K562 (cell line): ENCODE results near the gene WASL. TPM values are rescaled to one million over a fixed set of nuclear protein-coding genes. Genes with fewer than 3 reads are reported as not detected.

ENCODE experiments used
- BRF1 ChIP-seq: IDR thresholded peaks from 3 replicates; pipeline ENCODE4 v1.6.1; 2011; ENCODE audit warnings: borderline replicate concordance, mild to moderate bottlenecking; ENCODE audit not compliant: insufficient read length; ENCODE audit errors: extremely low read depth
- CBX1 ChIP-seq: sonication (generic); IDR thresholded peaks from 2 replicates; pipeline ENCODE4 v1.6.1; 2016; ENCODE audit warnings: antibody characterized with exemption, low read depth, mild to moderate bottlenecking
- ELF2 ChIP-seq: fragments of 250-450 bp; sonication (Bioruptor Pico); IDR thresholded peaks from 2 replicates; pipeline ENCODE4 v1.5.0; 2021; ENCODE audit warnings: mild to moderate bottlenecking
- FOSL1 ChIP-seq: fragments of 200-800 bp; sonication (Bioruptor generic); conservative IDR thresholded peaks from 2 replicates; pipeline ENCODE4 v1.6.1; 2016; ENCODE audit warnings: missing genetic modification characterization, missing compliant biosample characterization
- HDAC1 ChIP-seq, 2 experiments: fragments of 450-650 bp; IDR thresholded peaks; 2 replicates each; pipeline ENCODE4 v1.6.1; 2016 to 2017; ENCODE audit warnings: inconsistent platforms in 1 of 2, mild to moderate bottlenecking in 1 of 2, moderate library complexity in 1 of 2
- KLF13 ChIP-seq: fragments of 450-650 bp; IDR thresholded peaks from 2 replicates; pipeline ENCODE4 v1.6.1; 2016; ENCODE audit warnings: missing genetic modification characterization, low read depth, mild to moderate bottlenecking, missing compliant biosample characterization, moderate library complexity, borderline replicate concordance
- MBD2 ChIP-seq: sonication (generic); IDR thresholded peaks from 2 replicates; pipeline ENCODE4 v1.6.1; 2016; ENCODE audit warnings: low read depth, borderline replicate concordance
- MIER1 ChIP-seq: fragments of 450-650 bp; IDR thresholded peaks from 2 replicates; pipeline ENCODE4 v1.6.1; 2016; ENCODE audit warnings: antibody characterized with exemption, mild to moderate bottlenecking, low read depth
- NFIX ChIP-seq: fragments of 250-450 bp; sonication (Bioruptor Pico); IDR thresholded peaks from 2 replicates; pipeline ENCODE4 v1.4.0; 2020; ENCODE audit warnings: low read depth, mild to moderate bottlenecking, moderate library complexity
- NFYB ChIP-seq: IDR thresholded peaks from 2 replicates; pipeline ENCODE4 v1.6.1; 2011; ENCODE audit warnings: mild to moderate bottlenecking, moderate library complexity; ENCODE audit not compliant: insufficient read length; ENCODE audit errors: extremely low read depth
- NONO ChIP-seq, 2 experiments: fragments of 200-400 bp in 1 of 2; fragments of 450-650 bp in 1 of 2; formaldehyde crosslinking in 1 of 2; IDR thresholded peaks; 2 replicates each; pipeline ENCODE4 v1.6.1; 2017; ENCODE audit warnings: low read depth in 2 of 2, mild to moderate bottlenecking in 2 of 2, moderate library complexity in 2 of 2, low read length in 1 of 2
- PTTG1 ChIP-seq: fragments of 450-650 bp; IDR thresholded peaks from 2 replicates; pipeline ENCODE4 v1.6.1; 2016; ENCODE audit warnings: low read depth, mild to moderate bottlenecking, missing genetic modification characterization, missing compliant biosample characterization
- RUNX1 ChIP-seq: sonication (generic); IDR thresholded peaks from 2 replicates; pipeline ENCODE4 v1.6.1; 2016; ENCODE audit warnings: antibody characterized with exemption, low read depth
- TAF7 ChIP-seq: fragments of 450-650 bp; IDR thresholded peaks from 2 replicates; pipeline ENCODE4 v1.6.1; 2016; ENCODE audit warnings: missing genetic modification characterization, missing compliant biosample characterization
- ZNF197 ChIP-seq: fragments of 200-800 bp; sonication (Bioruptor generic); IDR thresholded peaks from 2 replicates; pipeline ENCODE4 v1.6.1; 2016; ENCODE audit warnings: low read depth, missing genetic modification characterization, missing compliant biosample characterization
- polyA plus RNA-seq, 8 experiments: library from polyadenylated mRNA; depleted of rRNA in 4 of 8; stranded (reverse) in 5 of 8; unstranded in 3 of 8; fragments of >200 nt; fragmentation: Nextera tagmentation in 2 of 8; fragmentation: Illumina TruSeq in 1 of 8; extraction: Ambion mirVana in 2 of 8; extraction: Trizol in 1 of 8; gene quantifications; 2 replicates each; pipeline versions ENCODE4 v1.2.1 to v1.2.3, GENCODE V29; 2011 to 2014; ENCODE audit warnings: inconsistent platforms in 1 of 8, missing spikeins in 1 of 8
- total RNA-seq, 7 experiments: library from RNA; depleted of rRNA in 6 of 7; stranded (reverse); fragments of >200 nt in 6 of 7; fragmentation: Illumina TruSeq in 2 of 7; extraction: Trizol in 2 of 7; gene quantifications; 2 replicates each; pipeline versions ENCODE4 v1.2.1 to v1.2.3, GENCODE V29; 2011 to 2021; ENCODE audit warnings: low replicate concordance in 1 of 7
- TF ChIP-seq, protein P1 (sequence below): sonication (generic); formaldehyde crosslinking; IDR thresholded peaks from 2 replicates; pipeline ENCODE4 v1.8.1; 2023; ENCODE audit warnings: missing genetic modification reagents, mild to moderate bottlenecking, borderline replicate concordance
- TF ChIP-seq, protein P2 (sequence below), 2 experiments: IDR thresholded peaks; 2 replicates each; pipeline ENCODE4 v1.6.1; 2011; ENCODE audit warnings: borderline replicate concordance in 1 of 2, control low read depth in 1 of 2, low read depth in 1 of 2, low read length in 1 of 2, mild to moderate bottlenecking in 1 of 2, mixed read lengths in 1 of 2, moderate library complexity in 1 of 2; ENCODE audit not compliant: insufficient read depth in 1 of 2, insufficient read length in 1 of 2, poor library complexity in 1 of 2, severe bottlenecking in 1 of 2; ENCODE audit errors: extremely low read depth in 1 of 2
- TF ChIP-seq, protein P3 (sequence below): sonication (generic); formaldehyde crosslinking; IDR thresholded peaks from 2 replicates; pipeline ENCODE4 v1.8.0; 2023; ENCODE audit warnings: mild to moderate bottlenecking, missing genetic modification reagents
- TF ChIP-seq, protein P4 (sequence below): fragments of 450-650 bp; conservative IDR thresholded peaks from 2 replicates; pipeline ENCODE4 v1.6.1; 2016; ENCODE audit warnings: missing genetic modification characterization, low read depth, mild to moderate bottlenecking, control low read depth, missing compliant biosample characterization

The WASL gene
- total and polyA plus RNA-seq, 9 of the 15 experiments (the other 6 are each of a cell fraction or from before 2014, with no cell fraction given), result 3.2 to 13.9 (median 8.3) TPM

DNA sequence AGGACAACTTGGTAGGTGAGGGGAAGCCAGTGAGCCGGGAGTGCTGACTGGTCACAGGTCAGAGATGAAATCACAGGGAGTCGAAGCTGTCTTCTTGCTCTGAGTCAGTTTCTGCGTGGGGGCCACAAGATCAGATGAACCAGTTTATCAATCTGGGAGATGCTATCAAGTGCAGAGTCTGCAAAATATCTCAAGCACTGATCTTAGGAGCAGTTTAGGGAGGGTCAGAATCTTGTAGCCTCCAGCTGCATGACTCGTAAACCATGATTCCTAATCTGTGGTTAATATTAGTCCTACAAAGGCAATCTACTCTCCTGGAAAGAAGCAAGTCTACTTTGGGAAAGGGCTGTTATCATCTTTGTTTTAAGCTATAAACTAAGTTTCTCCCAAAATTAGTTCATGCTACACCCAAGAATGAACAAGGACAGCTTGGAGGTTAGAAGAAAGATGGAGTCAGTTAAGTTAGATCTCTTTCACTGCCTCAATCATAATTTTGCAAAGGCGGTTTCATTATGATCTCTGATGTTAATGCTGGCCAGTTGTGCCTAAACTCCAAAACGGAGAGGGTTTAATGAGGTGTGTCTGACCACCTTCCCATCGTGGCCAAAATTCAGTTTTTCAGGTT, 101.6 kb downstream of the WASL start (continued):
- TF ChIP-seq, protein P1, sequence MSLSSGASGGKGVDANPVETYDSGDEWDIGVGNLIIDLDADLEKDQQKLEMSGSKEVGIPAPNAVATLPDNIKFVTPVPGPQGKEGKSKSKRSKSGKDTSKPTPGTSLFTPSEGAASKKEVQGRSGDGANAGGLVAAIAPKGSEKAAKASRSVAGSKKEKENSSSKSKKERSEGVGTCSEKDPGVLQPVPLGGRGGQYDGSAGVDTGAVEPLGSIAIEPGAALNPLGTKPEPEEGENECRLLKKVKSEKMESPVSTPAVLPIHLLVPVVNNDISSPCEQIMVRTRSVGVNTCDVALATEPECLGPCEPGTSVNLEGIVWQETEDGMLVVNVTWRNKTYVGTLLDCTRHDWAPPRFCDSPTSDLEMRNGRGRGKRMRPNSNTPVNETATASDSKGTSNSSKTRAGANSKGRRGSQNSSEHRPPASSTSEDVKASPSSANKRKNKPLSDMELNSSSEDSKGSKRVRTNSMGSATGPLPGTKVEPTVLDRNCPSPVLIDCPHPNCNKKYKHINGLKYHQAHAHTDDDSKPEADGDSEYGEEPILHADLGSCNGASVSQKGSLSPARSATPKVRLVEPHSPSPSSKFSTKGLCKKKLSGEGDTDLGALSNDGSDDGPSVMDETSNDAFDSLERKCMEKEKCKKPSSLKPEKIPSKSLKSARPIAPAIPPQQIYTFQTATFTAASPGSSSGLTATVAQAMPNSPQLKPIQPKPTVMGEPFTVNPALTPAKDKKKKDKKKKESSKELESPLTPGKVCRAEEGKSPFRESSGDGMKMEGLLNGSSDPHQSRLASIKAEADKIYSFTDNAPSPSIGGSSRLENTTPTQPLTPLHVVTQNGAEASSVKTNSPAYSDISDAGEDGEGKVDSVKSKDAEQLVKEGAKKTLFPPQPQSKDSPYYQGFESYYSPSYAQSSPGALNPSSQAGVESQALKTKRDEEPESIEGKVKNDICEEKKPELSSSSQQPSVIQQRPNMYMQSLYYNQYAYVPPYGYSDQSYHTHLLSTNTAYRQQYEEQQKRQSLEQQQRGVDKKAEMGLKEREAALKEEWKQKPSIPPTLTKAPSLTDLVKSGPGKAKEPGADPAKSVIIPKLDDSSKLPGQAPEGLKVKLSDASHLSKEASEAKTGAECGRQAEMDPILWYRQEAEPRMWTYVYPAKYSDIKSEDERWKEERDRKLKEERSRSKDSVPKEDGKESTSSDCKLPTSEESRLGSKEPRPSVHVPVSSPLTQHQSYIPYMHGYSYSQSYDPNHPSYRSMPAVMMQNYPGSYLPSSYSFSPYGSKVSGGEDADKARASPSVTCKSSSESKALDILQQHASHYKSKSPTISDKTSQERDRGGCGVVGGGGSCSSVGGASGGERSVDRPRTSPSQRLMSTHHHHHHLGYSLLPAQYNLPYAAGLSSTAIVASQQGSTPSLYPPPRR (CRISPR knock-in tag), result no peak
- TF ChIP-seq, protein P2, sequence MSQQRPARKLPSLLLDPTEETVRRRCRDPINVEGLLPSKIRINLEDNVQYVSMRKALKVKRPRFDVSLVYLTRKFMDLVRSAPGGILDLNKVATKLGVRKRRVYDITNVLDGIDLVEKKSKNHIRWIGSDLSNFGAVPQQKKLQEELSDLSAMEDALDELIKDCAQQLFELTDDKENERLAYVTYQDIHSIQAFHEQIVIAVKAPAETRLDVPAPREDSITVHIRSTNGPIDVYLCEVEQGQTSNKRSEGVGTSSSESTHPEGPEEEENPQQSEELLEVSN (IDR thresholded peaks at IDR 0.05; ENCODE audit: borderline replicate concordance in 1 of 2, extremely low read depth in 1 of 2, insufficient read depth in 1 of 2, insufficient read length in 1 of 2, low read depth in 1 of 2, low read length in 1 of 2, poor library complexity in 1 of 2, severe bottlenecking in 1 of 2), result no peak
- TF ChIP-seq HDAC1 (IDR thresholded peaks at IDR 0.05) (no peak), ELF2 (no peak), MIER1 (no peak), NFIX (no peak), BRF1 (no peak), TAF7 (tag) (no peak), MBD2 (no peak), PTTG1 (tag) (0 out of 2 replicates have a peak, but pooled peaks have one; percentile 51), KLF13 (tag) (no peak), NONO (IDR thresholded peaks at IDR 0.05; ENCODE audit: low read depth in 2 of 2, low read length in 1 of 2) (no peak), FOSL1 (peak; percentile 59), RUNX1 (no peak), NFYB (no peak), ZNF197 (CRISPR knock-in tag) (no peak), CBX1 (no peak)
- TF ChIP-seq, protein P3, sequence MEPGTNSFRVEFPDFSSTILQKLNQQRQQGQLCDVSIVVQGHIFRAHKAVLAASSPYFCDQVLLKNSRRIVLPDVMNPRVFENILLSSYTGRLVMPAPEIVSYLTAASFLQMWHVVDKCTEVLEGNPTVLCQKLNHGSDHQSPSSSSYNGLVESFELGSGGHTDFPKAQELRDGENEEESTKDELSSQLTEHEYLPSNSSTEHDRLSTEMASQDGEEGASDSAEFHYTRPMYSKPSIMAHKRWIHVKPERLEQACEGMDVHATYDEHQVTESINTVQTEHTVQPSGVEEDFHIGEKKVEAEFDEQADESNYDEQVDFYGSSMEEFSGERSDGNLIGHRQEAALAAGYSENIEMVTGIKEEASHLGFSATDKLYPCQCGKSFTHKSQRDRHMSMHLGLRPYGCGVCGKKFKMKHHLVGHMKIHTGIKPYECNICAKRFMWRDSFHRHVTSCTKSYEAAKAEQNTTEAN (CRISPR knock-in tag), result no peak
- TF ChIP-seq, protein P4, sequence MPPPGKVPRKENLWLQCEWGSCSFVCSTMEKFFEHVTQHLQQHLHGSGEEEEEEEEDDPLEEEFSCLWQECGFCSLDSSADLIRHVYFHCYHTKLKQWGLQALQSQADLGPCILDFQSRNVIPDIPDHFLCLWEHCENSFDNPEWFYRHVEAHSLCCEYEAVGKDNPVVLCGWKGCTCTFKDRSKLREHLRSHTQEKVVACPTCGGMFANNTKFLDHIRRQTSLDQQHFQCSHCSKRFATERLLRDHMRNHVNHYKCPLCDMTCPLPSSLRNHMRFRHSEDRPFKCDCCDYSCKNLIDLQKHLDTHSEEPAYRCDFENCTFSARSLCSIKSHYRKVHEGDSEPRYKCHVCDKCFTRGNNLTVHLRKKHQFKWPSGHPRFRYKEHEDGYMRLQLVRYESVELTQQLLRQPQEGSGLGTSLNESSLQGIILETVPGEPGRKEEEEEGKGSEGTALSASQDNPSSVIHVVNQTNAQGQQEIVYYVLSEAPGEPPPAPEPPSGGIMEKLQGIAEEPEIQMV (tag), result no peak
